ENCODE results near the gene GALNT10. TPM values are rescaled to one million over a fixed set of nuclear protein-coding genes. Genes with fewer than 3 reads are reported as not detected.

The GALNT10 gene
- total RNA-seq, 2 donors from 2014 or later, result 21.7 to 27.1 TPM

- Histone ChIP-seq H3K4me1 (replicated peaks) (no peaks in the 10 kb centered on the region), H3K36me3 (no peaks in the 10 kb centered on the region), H3K4me3 (no peak overlapping the region), H3K27me3 (replicated peaks; ENCODE audit: insufficient read depth) (no peaks in the 10 kb centered on the region), H3K9me3 (no peaks in the 10 kb centered on the region), H3K27ac (no peak overlapping the region)
- TF ChIP-seq POLR2AphosphoS5 (IDR thresholded peaks at IDR 0.05), result no peak
- no peak for DNase-seq (ENCODE audit: low spot score)
- WGBS, result 81% methylated on average over 2 of the region's 2 CpGs
- intact Hi-C loops (cut with DNase I), result loop anchor here (10.0 kb wide), 1 partner anchor 55 kb away; no protein-coding TSS in a partner anchor
Observed at GRCh38 chr5:154209591-154210081, 19.1 kb downstream of the GALNT10 start.

GRCh38 chr5:154210163-154210562 is 19.6 kb downstream of the GALNT10 start:
- H3K9me3 ChIP-seq, result no peaks in the 10 kb centered on the region
- H3K4me3 ChIP-seq, result no peak overlapping the region
- H3K27ac ChIP-seq, result no peak overlapping the region
- H3K27me3 ChIP-seq (replicated peaks; ENCODE audit: insufficient read depth), result no peaks in the 10 kb centered on the region
- intact Hi-C loops (cut with DNase I), result loop anchor here (10.0 kb wide), 1 partner anchor 55 kb away; no protein-coding TSS in a partner anchor
- no peak for TF ChIP-seq POLR2A (IDR thresholded peaks at IDR 0.05)
- TF ChIP-seq CTCF (IDR thresholded peaks at IDR 0.05), result no peak
- no peak for TF ChIP-seq POLR2AphosphoS5 (IDR thresholded peaks at IDR 0.05)
- whole genome bisulfite sequencing, result 66% methylated on average over 2 of the region's 2 CpGs
- no peaks in the 10 kb centered on the region for H3K4me1 ChIP-seq (replicated peaks)
- H3K36me3 ChIP-seq, result no peaks in the 10 kb centered on the region
- DNase-seq (ENCODE audit: low spot score), result no peak

GRCh38 chr5:154211641-154212390 is 21.3 kb downstream of the GALNT10 start:
- no peaks in the 10 kb centered on the region for H3K36me3 ChIP-seq
- no peak overlapping the region for H3K4me3 ChIP-seq
- no peaks in the 10 kb centered on the region for H3K4me1 ChIP-seq (replicated peaks)
- H3K27ac ChIP-seq, result no peak overlapping the region
- WGBS, result 97% methylated on average over 7 of the region's 7 CpGs
- intact Hi-C loops (cut with DNase I), result loop anchor here (10.0 kb wide), 1 partner anchor 53 kb away; no protein-coding TSS in a partner anchor
- TF ChIP-seq CTCF (IDR thresholded peaks at IDR 0.05) (no peak), POLR2AphosphoS5 (IDR thresholded peaks at IDR 0.05) (no peak), POLR2A (IDR thresholded peaks at IDR 0.05) (no peak)
- no peaks in the 10 kb centered on the region for H3K27me3 ChIP-seq (replicated peaks; ENCODE audit: insufficient read depth)
- DNase-seq (ENCODE audit: low spot score), result no peak
- no peaks in the 10 kb centered on the region for H3K9me3 ChIP-seq

GRCh38 chr5:154213592-154213991 is 23.1 kb downstream of the GALNT10 start:
- intact Hi-C loops (cut with DNase I), result loop anchor here (10.0 kb wide), 1 partner anchor 51 kb away; no protein-coding TSS in a partner anchor
- TF ChIP-seq POLR2AphosphoS5 (IDR thresholded peaks at IDR 0.05) (no peak), CTCF (IDR thresholded peaks at IDR 0.05) (no peak), POLR2A (IDR thresholded peaks at IDR 0.05) (no peak)
- Histone ChIP-seq H3K36me3 (no peaks in the 10 kb centered on the region), H3K27ac (no peak overlapping the region), H3K4me1 (replicated peaks) (no peaks in the 10 kb centered on the region), H3K9me3 (no peaks in the 10 kb centered on the region), H3K27me3 (replicated peaks; ENCODE audit: insufficient read depth) (no peaks in the 10 kb centered on the region), H3K4me3 (no peak overlapping the region)
- DNase-seq (ENCODE audit: low spot score), result no peak
- 97% methylated on average over 4 of the region's 4 CpGs for WGBS

- intact Hi-C loops (cut with DNase I), result loop anchor here (10.0 kb wide), 1 partner anchor 50 kb away; no protein-coding TSS in a partner anchor
- Histone ChIP-seq H3K4me3 (no peak overlapping the region), H3K27ac (no peak overlapping the region), H3K9me3 (no peaks in the 10 kb centered on the region), H3K36me3 (no peaks in the 10 kb centered on the region), H3K27me3 (replicated peaks; ENCODE audit: insufficient read depth) (no peaks in the 10 kb centered on the region), H3K4me1 (replicated peaks) (no peaks in the 10 kb centered on the region)
- no peak for DNase-seq (ENCODE audit: low spot score)
- 49% methylated on average over 5 of the region's 5 CpGs for WGBS
- no peak for TF ChIP-seq POLR2A (IDR thresholded peaks at IDR 0.05)
- no peak for TF ChIP-seq CTCF (IDR thresholded peaks at IDR 0.05)
- TF ChIP-seq POLR2AphosphoS5 (IDR thresholded peaks at IDR 0.05), result no peak
Observed at GRCh38 chr5:154214371-154215106, 24.0 kb downstream of the GALNT10 start.
